Tibial artery (tissue), 4 donors: ENCODE results near the gene DLGAP5.

Experiments used
- DNase-seq, 2 donors: peaks; one replicate each; pipeline ENCODE4 v3.0.0-alpha.2; 2019
- H3K27ac ChIP-seq, 2 donors: fragments of 200-600 bp; sonication (generic) in 1 of 2; 1 replicate in 1 of 2; 2 replicates in 1 of 2; pipeline ENCODE4 v1.5.1; 2018 to 2019; ENCODE audit warnings: mild to moderate bottlenecking in 1 of 2
- H3K27me3 ChIP-seq, 2 donors: fragments of 200-600 bp; sonication (generic) in 1 of 2; one replicate each; pipeline versions ENCODE4 v1.5.1 to v1.6.0; 2016 to 2019
- H3K36me3 ChIP-seq, 3 donors: fragments of 200-600 bp; sonication (generic) in 2 of 3; one replicate each; pipeline ENCODE4 v1.5.1; 2016 to 2019; ENCODE audit warnings: mild to moderate bottlenecking in 2 of 3
- H3K4me1 ChIP-seq, 4 donors: fragments of 200-600 bp; sonication (generic) in 2 of 4; 1 replicate in 3 of 4; 2 replicates in 1 of 4; pipeline ENCODE4 v1.5.1; 2016 to 2019
- H3K4me3 ChIP-seq, 2 donors: fragments of 200-600 bp; sonication (generic) in 1 of 2; 1 replicate in 1 of 2; 2 replicates in 1 of 2; pipeline ENCODE4 v1.5.1; 2018 to 2019; ENCODE audit warnings: mild to moderate bottlenecking in 2 of 2
- H3K9me3 ChIP-seq, 3 donors: fragments of 200-600 bp; sonication (generic) in 1 of 3; one replicate each; pipeline ENCODE4 v1.5.1; 2016 to 2019
- intact Hi-C: fragments of 100-400 bp; cut with DNase I; formaldehyde crosslinking; loops from one replicate; pipeline ENCODE4 v1.15.0; 2023; ENCODE audit warnings: low total_unique reads
- TF ChIP-seq, protein P1 (sequence below), 2 experiments: fragments of 200-600 bp in 1 of 2; fragments of 450-650 bp in 1 of 2; IDR thresholded peaks; one replicate each; pipeline ENCODE4 v1.5.1; 2017 to 2019; ENCODE audit warnings: antibody characterized with exemption in 2 of 2, mild to moderate bottlenecking in 1 of 2, moderate library complexity in 1 of 2

The DLGAP5 gene

DNA sequence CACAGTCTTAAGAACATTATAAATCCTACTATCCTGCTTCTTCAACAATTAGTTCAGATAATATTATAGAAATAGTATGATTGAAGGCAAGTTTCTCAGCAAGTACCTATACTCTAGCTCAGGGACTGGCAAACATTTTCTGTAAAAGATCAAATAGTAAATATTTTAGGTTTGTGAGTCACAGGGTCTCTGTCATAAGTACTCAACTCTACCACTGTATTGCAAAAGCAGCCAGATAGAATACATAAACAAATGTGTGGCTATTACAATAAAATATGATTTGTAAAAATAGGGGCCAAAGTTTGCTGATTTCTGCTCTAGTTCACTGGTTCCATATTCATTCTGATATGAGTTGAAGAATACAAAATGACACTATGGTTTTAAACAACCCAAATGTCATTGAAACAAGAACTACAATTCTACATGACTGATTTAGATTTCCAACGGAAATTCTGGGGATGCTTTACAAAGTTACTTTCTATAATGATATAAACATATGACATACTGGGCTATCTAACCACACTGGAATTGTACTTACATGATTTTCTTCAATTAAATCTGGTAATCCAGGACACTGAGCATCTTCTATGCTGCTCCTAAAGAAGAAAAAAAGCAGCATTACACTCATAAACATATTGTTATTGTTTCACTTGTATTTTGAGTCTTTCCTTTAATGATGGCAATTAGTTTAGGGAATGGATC lies 39.2 kb downstream of the DLGAP5 start:
- DNase-seq, result no peak
- H3K4me3 ChIP-seq, result no peak overlapping the region
- H3K27me3 ChIP-seq, result no peaks in the 10 kb centered on the region
- intact Hi-C loops, result no loop called here
- no peaks in the 10 kb centered on the region for H3K36me3 ChIP-seq
- TF ChIP-seq, protein P1, sequence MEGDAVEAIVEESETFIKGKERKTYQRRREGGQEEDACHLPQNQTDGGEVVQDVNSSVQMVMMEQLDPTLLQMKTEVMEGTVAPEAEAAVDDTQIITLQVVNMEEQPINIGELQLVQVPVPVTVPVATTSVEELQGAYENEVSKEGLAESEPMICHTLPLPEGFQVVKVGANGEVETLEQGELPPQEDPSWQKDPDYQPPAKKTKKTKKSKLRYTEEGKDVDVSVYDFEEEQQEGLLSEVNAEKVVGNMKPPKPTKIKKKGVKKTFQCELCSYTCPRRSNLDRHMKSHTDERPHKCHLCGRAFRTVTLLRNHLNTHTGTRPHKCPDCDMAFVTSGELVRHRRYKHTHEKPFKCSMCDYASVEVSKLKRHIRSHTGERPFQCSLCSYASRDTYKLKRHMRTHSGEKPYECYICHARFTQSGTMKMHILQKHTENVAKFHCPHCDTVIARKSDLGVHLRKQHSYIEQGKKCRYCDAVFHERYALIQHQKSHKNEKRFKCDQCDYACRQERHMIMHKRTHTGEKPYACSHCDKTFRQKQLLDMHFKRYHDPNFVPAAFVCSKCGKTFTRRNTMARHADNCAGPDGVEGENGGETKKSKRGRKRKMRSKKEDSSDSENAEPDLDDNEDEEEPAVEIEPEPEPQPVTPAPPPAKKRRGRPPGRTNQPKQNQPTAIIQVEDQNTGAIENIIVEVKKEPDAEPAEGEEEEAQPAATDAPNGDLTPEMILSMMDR (IDR thresholded peaks at IDR 0.05), result no peak
- H3K4me1 ChIP-seq, result no peaks in the 10 kb centered on the region
- no peaks in the 10 kb centered on the region for H3K9me3 ChIP-seq
- H3K27ac ChIP-seq, result no peak overlapping the region

DNA sequence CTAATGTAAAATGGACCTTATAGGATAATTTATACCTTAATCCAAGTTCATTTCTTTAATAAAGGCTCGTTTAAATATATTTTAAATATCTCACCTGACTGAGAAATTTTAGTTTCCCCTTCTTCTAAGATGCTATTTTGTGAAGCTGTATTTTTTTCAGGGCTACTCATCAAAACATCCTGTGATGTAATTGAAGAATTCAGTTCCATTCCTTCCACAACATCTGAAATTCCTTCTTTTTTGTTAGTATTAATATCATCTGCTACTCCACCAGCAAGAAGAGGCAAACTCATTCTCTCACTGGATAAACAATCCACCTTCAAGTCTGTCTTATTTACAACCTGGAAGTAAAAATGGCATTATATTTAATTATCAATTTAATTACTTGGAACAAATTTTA lies 39.8 kb downstream of the DLGAP5 start:
- Histone ChIP-seq H3K4me3 (no peak overlapping the region), H3K27ac (no peak overlapping the region), H3K9me3 (no peaks in the 10 kb centered on the region), H3K4me1 (no peaks in the 10 kb centered on the region), H3K36me3 (peaks cover 0 to 5% (median 3%) of the 10 kb centered on the region in 3 donors), H3K27me3 (no peaks in the 10 kb centered on the region)
- TF ChIP-seq, protein P1 (IDR thresholded peaks at IDR 0.05), result no peak
- intact Hi-C loops, result no loop called here
- no peak for DNase-seq

DNA sequence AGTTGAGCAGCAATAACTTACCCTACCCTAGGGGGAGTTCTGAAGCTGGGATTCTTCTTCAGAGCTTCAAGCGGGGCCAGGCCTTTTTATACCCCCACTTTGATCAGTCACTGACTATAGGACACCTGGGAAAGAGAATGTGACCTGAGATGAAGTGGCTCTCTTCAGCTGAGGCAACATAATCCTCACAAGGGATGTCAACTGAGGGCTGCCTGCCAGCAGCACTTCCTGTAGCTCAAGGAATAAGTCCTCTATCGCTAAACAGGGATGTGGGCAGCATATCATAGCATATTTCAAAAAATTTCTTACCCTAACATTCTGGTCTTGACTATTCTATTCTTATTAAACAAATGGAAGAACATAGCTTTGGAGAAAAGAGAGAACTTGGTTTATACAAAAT lies 45.0 kb downstream of the DLGAP5 start:
- TF ChIP-seq, protein P1 (IDR thresholded peaks at IDR 0.05), result no peak
- Histone ChIP-seq H3K4me3 (no peak overlapping the region), H3K27me3 (no peaks in the 10 kb centered on the region), H3K9me3 (no peaks in the 10 kb centered on the region), H3K4me1 (no peaks in the 10 kb centered on the region), H3K36me3 (peaks cover 50 to 56% (median 50%) of the 10 kb centered on the region in 3 donors), H3K27ac (no peak overlapping the region)
- DNase-seq, result no peak
- intact Hi-C loops, result no loop called here

DNA sequence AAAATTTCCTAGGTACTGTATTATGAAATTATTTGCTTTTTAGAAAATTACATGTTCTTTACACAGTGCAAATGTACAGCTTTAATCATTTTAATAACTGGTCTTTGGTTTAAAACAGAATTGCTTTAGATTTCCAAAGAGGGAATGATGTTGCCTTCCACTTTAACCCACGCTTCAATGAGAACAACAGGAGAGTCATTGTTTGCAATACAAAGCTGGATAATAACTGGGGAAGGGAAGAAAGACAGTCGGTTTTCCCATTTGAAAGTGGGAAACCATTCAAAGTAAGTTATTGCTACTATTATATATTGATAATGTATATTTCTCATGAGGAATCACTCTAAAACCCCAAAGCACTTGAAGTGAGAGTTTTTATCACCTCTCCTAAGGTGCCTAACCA lies 48.9 kb downstream of the DLGAP5 start:
- no peak for DNase-seq
- no peak overlapping the region for H3K4me3 ChIP-seq
- no peak overlapping the region for H3K27ac ChIP-seq
- H3K27me3 ChIP-seq, result no peaks in the 10 kb centered on the region
- TF ChIP-seq, protein P1 (IDR thresholded peaks at IDR 0.05), result no peak
- peaks cover 80 to 93% (median 85%) of the 10 kb centered on the region in 3 donors for H3K36me3 ChIP-seq
- H3K9me3 ChIP-seq, result no peaks in the 10 kb centered on the region
- intact Hi-C loops, result no loop called here
- H3K4me1 ChIP-seq, result peaks cover 0 to 10% (median 8%) of the 10 kb centered on the region in 4 donors

DNA sequence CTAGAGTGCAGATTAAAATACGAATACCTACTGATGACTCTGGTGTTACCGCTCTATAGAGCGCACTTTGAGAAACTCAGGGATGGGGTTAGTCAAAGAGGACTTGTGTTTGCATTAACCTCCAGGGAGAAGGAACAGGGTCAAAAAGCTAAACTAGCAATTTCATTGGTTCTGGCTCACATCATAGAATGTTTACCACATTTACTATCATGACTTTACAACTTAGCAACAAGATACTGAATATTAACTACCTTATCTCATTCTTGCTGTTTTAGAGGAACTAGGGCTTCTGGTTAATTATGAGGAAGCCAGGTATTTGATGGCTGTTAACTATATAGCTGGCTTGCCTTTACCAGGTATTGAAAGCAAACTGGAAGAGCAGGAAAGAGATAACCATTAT lies 49.6 kb downstream of the DLGAP5 start:
- no peaks in the 10 kb centered on the region for H3K27me3 ChIP-seq
- peaks cover under 1 to 17% (median 14%) of the 10 kb centered on the region in 4 donors for H3K4me1 ChIP-seq
- H3K36me3 ChIP-seq, result peaks cover 79 to 89% (median 85%) of the 10 kb centered on the region in 3 donors
- intact Hi-C loops, result no loop called here
- no peak for DNase-seq
- no peak overlapping the region for H3K27ac ChIP-seq
- H3K9me3 ChIP-seq, result no peaks in the 10 kb centered on the region
- TF ChIP-seq, protein P1 (IDR thresholded peaks at IDR 0.05), result no peak
- no peak overlapping the region for H3K4me3 ChIP-seq
